Measurements from ENCODE around the gene RASGEF1C.

RASGEF1C gene

DNA sequence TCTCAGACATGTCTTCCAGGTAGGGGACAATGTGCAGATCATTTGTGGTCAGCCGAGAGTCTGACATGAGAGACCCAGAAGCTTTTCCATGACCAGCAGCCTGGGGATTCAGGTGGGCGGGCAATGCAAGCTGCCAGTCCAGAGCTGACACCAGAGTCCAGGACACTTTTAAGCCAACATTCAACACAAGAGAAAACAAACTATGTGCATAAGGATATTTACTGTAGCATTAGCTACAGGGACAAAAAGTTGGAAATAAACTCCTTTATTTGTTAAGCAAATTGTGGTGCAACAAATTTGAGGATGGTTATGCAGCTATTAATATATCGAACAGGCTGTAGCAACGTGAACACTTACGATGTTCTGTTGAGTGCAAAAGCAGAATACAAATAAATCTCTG lies 127.5 kb downstream of the RASGEF1C start:
- DNase-seq (ENCODE audit: low spot score): no peak

DNA sequence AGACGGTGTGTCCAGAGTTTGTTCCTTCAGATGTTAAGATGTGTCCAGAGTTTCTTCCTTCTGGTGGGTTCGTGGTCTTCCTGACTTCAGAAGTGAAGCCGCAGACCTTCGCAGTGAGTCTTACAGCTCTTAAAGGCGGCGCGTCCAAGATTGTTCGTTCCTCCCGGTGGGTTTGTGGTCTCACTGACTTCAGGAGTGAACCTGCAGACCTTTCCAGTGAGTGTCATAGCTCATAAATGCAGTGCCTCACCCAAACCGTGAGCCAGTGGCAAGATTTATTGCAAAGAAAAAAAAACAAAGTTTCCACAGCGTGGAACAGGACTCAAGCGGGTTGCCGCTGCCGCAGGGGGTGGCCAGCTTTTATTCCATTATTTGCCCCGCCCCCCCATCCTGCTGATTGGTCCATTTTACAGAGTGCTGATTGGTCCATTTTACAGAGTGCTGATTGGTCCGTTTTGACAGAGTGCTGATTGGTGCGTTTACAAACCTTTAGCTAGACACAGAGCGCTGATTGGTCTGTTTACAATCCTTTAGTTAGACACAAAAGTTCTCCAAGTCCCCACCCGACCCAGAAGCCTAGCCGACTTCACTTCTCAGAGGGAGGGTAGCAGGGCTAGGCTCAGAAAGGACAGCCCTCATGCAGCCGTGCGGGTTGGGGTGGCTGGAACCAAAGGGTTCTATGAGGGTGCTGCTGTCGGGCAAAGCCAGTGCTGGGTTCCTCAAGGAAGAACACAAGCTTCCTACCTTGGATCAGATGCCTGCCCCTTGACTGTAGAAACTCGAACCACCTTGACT lies 128.3 kb downstream of the RASGEF1C start:
- no peak for DNase-seq (ENCODE audit: low spot score)

DNA sequence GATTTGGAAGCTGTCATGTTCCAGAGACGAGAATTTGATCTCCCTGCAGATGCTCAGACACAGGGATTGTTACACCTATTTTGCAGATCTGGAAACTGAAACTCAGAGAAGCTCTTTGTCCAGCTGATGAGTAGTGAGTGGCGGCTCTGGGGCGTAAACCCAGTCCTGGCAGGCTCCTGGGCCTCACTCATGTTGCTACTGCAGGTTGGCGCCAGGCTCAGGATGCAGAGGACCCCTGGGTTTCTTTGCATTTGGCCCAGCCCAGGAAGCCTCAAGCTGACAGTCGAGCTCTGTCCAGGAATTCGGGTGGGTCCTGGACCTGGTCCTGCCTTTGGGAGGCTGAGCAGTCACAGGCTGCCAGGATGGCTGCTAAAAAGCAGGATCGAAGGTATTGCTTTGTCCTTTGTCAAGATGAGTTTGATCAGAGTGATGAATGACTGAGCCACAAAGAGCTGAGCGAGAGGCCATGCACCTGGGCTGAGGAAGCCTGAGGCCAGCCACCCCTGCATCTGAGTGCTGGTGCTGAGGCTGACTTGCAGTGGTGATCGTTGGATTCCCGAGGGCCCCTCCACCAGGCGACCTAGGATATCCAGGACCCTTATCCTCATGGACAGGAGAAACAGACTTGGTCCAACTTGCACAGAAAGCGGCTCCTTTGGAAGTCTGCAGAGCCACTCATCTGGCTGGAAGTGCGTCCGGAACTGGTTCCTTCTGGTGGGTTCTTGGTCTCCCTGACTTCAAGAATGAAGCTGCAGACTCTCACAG lies 129.1 kb downstream of the RASGEF1C start:
- DNase-seq (ENCODE audit: low spot score): no peak

DNA sequence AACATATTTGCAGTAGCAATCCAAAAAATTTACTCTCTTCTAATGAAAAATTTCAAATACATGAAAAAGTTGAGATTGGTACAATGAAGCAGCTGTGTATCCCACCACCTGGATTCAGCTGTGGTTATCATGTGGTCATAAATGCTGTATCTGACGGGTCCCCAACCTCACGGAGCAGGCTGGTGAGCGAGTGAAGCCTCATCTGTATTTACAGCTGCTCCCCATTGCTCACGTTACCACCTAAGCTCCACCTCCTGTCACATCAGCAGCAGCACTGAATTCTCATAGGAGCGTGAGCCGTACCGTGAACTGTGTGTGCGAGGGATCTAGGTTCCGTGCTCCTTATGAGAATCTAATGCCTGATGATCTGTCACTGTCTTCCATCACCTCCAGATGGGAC lies 130.7 kb downstream of the RASGEF1C start:
- no peak for DNase-seq (ENCODE audit: low spot score)

DNA sequence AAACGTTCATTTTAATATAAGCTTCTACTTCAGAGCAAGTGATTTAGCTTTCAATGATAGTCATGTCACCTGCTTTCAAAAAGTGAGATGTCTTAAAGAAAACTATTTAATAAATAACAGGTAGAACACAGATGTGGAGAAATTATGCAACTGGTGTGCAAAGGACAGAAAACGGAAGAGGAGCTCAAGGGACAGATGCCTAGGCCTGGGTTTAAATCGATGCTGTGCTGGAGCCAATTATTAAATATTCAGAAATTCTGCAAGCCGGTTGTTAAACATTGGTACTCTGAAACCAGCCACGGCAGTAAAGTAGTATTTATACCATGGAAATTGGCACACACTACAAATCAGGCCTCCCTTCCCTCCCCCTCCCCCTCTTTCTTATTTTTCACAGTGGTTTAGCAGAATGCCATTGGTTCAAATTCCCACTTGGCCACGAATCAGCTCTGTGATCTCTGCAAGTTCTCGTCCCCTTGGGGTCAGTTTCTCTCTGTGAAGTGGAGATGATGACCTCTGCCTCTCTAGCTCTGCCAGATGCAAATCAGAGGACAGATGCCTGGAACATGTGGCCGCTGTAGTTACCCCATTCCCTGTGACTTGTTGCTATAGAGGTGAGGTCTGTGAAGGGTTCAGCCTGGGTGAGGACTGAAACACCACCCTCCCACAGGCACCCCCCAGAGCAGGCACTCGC lies 131.3 kb downstream of the RASGEF1C start:
- DNase-seq (ENCODE audit: low spot score): no peak

DNA sequence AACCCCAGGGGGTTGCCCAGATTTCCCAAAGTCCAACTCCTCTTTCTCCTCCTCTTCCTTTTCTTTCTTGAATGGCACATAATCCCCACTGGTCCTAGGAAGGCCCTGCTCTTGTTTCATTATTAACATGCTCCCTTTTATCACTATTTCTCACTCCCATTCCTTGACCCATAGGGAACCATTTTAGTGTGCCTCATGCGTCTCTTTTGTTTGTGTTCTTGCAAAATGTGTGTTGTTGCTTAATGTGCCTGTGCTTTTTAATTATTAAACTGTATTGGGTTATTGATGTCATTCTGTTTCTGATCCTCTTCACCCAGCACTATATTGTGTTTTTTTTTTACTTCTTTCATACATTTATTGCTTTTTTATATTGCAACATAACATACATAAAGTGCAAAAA lies 133.3 kb downstream of the RASGEF1C start:
- no peak for DNase-seq (ENCODE audit: low spot score)

DNA sequence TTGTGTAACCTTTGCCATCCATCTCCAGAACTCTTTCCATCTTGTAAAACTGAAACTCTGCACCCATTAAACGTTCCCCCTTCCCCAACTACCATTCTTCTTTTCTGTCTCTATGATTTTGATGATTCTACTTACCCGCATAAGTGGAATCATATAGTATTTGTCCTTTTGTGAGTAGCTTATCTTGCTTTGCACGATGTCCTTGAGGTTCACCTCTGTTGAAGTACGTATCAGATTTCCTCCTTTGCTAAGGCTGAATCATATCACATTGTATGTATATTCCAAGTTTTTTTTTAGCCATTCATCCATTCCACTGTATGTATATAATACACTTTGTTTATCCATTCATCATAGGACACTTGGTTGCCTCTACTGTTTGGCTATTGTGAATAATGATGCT lies 134.5 kb downstream of the RASGEF1C start:
- DNase-seq (ENCODE audit: low spot score): no peak

DNA sequence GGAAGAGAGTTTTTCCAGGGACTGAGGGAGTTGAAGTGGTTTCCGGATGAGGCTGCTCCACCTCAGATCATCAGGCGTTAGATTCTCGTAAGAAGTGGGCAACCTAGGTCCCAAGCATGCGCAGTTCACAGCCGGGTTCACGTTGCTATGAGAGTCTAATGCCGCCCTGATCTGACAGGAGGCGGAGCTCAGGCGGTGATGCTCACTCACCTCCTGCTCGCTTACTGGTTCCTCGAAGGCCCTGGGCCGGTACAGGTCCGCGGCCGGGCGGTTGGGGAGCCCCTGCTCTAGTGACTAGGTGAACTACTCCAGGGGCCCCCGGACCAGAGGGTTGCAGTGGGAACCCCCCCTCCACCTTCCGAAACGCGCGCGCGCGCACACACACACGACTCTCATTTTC lies 136.5 kb downstream of the RASGEF1C start:
- no peak for DNase-seq (ENCODE audit: low spot score)

DNA sequence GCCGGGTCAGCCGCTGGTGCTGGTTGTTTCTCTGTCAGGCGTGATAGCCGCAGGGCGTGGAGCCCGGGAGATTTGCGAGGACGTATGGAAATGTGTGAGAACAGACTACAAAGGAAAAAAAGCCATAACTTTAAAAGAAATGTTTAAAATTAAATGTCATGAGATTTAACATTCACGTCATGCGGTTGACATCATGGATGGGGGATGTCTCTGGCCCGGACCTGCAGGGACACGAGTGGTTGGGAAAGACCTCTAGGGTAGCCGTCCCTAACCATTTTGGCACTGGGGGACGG lies 136.8 kb downstream of the RASGEF1C start:
- no peak for DNase-seq (ENCODE audit: low spot score)

DNA sequence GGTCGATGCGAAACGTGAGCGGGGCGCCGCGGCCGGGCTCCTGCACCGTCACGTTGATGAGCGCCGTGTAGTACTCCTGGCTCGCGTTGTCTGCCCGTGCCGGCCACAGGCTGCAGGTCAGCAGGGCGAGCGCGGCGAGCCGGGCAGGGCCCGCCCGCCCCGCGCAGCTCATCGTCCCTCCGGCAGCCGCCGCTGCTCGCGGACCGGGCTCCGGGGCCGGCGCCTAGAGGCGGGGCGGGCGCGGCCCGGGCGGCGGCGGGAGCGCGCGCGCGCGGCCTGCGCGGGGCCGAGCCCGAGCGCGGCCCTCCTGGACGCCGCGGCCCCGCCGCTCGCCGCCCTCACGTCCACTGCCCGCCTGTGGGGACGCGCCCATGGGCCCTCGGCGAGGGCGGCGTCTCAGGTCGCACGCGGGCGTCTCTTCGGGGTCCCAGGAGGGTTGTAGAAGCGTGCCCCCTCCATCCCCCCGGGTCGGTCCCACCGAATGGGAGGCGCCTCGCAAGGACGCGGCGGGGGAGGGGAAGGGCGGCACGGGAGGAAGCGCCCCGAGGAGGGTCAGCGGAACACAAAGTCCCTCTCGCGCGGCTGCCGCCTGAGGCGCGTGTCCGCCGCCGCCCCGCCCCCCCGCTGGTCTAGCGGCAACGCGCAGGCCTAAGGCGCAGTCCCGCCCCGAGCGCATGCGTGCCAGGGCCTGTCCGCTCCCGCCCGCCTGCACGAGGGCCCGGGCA lies 137.3 kb downstream of the RASGEF1C start, which contains the start of gene RNF130:
RNF130 (minus strand) TSS at position 229 of the 725 bp plus-strand sequence; CDS start at position 172, 57 bp downstream.
- DNase-seq (ENCODE audit: low spot score): peak; percentile 85

DNA sequence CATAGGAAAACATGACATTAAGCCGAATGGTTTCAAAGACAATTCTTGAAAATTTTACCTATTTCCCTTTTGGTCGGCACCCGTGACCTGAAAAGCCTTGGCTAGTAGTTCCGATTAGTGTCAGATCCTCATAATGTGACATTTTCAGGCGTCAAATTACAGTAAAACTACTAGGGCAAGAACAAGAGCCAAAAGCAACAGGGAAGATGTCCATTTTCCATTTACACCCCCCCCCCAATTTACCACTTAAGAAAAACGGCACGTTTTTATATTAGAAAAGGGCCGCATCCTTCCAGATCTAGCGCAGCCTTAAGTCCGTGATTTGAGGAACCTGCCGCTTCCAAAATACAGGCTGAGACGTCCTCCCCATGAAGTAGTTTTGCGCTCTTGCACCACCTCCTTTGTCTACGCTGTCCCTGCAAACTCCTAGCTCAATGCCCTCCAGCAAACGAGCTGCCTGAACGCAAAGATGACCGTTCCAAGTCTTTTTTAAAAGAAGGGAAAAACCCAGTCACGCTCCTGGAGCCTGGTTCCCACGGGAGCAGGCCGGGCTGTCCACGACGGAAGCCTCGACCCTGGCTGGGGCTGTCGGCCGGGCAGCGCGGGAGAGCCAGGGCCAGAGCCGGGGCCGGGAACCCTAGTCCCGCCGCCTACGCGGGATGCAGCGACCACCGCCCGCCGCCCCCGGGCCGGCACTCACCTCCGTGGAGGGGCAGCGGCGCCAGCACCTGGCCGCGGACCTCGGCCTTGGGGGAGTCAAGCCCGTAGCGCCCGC lies 138.1 kb downstream of the RASGEF1C start:
- no peak for DNase-seq (ENCODE audit: low spot score)

DNA sequence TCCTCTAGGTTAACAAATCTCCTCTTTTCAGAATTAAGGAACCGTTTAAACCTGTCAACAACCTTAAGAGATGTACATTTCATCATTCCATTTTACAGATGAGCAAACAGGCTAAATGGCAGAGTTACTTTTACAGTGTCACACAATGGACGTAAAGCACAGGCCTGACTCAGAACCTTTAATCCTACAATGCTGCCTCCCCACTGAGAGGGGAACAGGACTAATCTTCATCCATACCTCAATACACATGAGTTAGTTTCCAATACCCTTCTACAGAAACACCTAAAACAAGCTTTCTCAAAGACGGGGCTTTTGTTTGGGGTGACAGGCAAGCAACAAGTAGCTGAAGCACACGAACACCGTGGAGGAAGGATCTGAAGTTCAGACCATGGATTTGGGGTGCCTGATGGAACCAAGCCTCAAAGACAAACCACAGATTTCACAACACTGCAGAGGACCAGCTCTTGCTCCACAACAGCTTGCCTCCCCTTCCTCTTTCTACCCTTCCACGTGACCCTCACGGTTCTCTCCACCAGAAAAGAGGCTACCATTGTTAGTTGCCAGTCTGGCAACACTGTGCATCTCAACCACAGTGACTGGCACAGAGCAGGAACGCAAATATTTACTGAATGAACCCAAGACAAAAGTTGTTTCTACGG lies 139.3 kb downstream of the RASGEF1C start:
- no peak for DNase-seq (ENCODE audit: low spot score)

DNA sequence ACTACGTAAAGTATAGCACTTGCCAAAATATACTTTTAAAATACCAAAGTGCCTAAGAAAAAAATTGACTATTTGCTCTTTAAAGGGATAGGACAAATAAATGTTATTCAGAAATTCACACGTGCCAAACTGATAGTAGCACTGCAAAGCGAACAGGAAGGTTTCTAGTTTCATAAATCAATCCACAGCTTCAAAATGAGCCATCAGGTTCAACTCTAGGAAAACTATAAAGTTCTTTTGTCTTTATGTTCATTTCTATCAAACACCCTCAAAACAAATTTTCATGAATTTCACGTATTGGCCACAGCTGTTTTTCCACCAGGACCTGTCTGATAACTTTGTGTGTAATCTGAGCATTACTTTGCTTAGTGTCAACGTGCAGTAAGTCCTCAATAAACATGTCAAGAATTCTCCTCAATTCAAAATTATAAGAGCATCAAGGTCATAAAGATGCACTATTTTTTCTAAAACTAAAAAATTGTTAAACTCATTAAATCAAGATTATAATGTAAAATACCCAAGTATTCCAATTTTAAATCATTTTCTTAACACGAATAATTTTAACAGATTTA lies 140.4 kb downstream of the RASGEF1C start:
- no peak for DNase-seq (ENCODE audit: low spot score)

DNA sequence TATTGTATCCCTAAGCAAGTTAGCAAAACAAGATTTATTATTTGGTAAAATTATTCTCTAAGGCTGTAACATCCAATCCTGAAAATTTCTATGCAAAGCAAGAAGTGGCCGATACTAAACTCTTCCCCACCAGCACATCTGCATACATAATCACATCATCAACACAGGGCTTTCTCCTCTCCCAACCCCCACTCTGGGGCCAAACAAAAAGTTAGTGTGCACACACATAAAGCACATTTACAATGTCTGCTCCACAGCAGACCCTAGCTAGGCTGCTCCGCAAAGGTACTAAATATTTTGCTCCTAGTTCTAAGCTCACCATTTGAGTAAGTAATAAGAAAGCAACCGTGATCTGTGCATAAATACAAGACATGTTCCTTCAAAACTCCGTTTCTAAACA lies 141.0 kb downstream of the RASGEF1C start:
- DNase-seq (ENCODE audit: low spot score): no peak

DNA sequence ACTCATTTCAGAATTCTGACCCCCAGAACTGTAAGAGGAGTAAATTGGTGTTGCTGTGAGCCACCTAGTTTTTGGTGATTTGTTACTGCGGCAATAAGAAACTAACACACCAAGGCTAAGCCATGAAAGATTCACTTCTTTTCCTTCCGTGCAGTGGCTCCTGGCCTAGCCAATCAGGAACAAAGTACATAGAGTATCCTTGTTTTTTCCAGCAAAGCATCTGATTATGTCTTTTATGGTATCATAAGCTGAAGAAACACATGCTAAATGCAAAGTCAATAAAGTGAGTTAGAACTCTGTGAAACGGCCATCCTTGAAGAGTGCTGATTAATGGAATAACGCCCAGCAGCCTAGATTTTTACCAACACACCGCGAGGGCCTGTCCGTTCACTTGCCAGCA lies 148.8 kb downstream of the RASGEF1C start:
- no peak for DNase-seq (ENCODE audit: low spot score)

DNA sequence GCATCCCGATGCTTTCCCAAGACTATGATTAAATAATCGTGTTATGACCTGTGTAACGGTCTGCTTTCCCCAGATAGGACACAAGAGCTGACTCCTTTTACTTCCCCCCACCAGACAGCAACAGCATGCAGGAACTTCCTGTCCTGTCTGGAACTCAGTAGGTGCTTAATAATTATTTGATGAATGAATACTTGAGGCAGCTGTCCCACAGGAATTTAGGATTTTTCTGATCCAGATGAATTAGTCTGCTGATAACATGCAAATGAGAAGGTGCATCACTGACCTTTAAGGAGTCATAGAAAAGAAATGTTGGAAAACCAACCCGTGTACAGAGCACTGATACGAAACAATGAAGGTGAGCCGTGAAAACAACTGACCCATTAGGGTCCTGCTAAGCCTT lies 149.7 kb downstream of the RASGEF1C start:
- no peak for DNase-seq (ENCODE audit: low spot score)

DNA sequence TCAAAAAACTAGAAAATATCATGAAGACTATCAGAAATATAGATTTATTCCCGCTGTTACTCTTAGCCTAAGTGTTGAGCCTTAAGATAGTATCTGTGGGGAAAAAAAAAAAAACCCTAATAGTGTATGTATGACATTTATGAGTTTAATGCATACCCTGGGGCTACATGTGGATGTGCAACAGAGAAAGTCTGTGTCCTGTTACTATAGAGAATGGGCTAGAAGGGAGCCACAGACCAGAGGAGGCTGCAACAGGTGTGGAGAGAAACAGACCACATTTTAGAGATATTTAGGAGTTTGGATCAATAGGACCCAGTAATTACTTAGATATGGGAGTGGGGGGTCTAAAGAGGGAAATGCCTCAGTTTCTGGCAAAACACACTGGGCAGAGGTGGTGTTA lies 152.9 kb downstream of the RASGEF1C start:
- DNase-seq (ENCODE audit: low spot score): no peak

DNA sequence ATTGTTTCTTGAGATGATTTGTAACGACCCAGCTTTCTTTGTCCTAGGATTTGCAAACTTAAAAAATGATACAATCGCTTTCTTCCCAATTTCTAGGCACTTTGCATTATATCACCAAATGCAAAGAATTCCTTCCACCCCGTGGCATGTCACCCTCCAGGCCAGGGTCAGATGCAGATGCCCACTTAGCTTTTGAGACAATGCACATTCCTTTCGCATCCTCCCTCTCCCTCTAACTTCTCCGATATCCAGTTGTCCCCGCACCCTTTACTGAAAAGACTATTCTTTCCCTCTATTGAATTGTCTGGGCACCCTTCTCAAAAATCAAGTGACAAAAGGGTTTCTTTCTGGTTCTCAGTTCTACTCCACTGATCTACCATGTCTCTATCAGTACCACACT lies 154.8 kb downstream of the RASGEF1C start:
- DNase-seq (ENCODE audit: low spot score): no peak

DNA sequence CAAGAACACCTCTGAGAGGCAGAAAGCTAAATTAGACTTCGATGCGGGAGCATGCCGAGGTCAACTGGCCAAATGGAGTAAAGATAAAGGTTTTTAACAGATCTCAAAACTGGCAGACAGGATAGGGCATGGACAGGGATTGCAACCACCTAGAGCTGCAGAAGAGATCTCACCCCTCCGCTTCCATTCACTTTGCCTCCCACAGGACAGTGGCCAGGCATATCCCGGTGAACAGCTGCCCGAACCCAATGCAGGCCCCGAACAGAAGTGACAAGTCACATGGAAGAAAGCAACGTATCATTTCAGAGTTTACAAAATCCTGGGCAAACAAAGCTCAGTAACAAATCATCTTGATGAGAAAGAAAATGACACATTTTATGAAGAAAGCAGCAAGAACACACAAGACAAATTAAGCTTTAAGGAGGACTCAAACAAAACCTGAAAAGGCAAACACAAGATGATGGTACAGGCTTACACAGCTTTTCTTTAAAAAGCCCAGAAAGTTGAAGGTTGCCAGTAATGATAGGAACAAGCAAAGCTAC lies 155.9 kb downstream of the RASGEF1C start:
- no peak for DNase-seq (ENCODE audit: low spot score)

DNA sequence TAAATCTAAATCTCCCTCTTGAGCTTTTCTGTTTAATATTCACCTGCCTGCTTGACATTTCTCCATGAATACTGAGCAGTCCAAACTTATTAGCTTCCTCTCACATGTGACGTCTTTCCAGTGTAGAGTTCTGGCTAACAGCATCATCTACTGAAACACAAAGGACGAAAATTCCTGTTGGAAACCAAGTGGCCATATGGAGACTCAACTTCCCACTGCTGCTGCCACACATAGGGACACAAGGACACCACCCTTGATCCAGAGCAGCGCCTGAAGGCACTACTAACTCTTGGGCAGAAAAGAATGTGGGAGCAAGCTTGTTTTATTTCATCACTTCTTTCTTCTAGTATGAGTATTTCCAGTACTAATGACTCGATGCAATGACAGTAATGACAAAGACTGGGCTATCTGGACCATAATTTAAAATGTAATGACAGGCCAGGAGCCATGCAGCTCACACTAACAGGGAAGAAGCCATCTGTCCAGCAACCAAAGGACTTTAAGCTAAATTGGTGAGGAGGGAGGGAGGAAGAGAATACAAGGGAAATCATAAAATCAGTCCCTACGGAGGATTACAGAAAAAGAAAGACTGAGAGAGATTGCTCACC lies 156.7 kb downstream of the RASGEF1C start:
- no peak for DNase-seq (ENCODE audit: low spot score)
